Tibial nerve (tissue), 4 donors: ENCODE data around the gene CELA3A.

Source experiments
- CTCF ChIP-seq, 5 experiments: fragments of 200-600 bp in 3 of 5; fragments of 450-650 bp in 2 of 5; sonication (generic) in 3 of 5; IDR thresholded peaks; one replicate each; pipeline ENCODE4 v1.5.1; 2016 to 2019; ENCODE audit warnings: antibody characterized with exemption in 5 of 5, mild to moderate bottlenecking in 3 of 5, moderate library complexity in 2 of 5
- EP300 ChIP-seq, 2 donors: sonication (generic); formaldehyde crosslinking; IDR thresholded peaks; one replicate each; pipeline ENCODE4 v1.6.1; 2017; ENCODE audit warnings: antibody characterized with exemption in 2 of 2, mild to moderate bottlenecking in 1 of 2
- POLR2A ChIP-seq, 2 donors: fragments of 450-650 bp; IDR thresholded peaks; one replicate each; pipeline ENCODE4 v1.6.1; 2017; ENCODE audit warnings: antibody characterized with exemption in 2 of 2, mild to moderate bottlenecking in 2 of 2, moderate library complexity in 2 of 2

GRCh38 chr1:22057861-22058260 is 56.4 kb downstream of the CELA3A start:
- TF ChIP-seq CTCF (IDR thresholded peaks at IDR 0.05), result no peak
- no peak for TF ChIP-seq POLR2A (IDR thresholded peaks at IDR 0.05)
- no peak for TF ChIP-seq EP300 (IDR thresholded peaks at IDR 0.05)
